Esophagus muscularis mucosa (tissue), 4 donors: ENCODE measurements around the gene PFKFB1. TPM values are rescaled to one million over a fixed set of nuclear protein-coding genes. Genes with fewer than 3 reads are reported as not detected.

Experiments used
- DNase-seq: peaks from one replicate; pipeline ENCODE4 v3.0.0-alpha.2; 2017; ENCODE audit errors: extremely low spot score
- H3K27ac ChIP-seq, 4 donors: fragments of 200-600 bp; sonication (generic); replicated peaks in 1 of 4; 1 replicate in 3 of 4; 2 replicates in 1 of 4; pipeline ENCODE4 v1.5.1; 2016 to 2019; ENCODE audit warnings: mild to moderate bottlenecking in 1 of 4
- H3K27me3 ChIP-seq, 4 donors: fragments of 200-600 bp; sonication (generic); one replicate each; pipeline versions ENCODE4 v1.5.1 to v1.6.0; 2016 to 2019
- H3K36me3 ChIP-seq, 4 donors: fragments of 200-600 bp; sonication (generic); one replicate each; pipeline ENCODE4 v1.5.1; 2016 to 2019
- H3K4me1 ChIP-seq, 4 donors: fragments of 200-600 bp; sonication (generic); one replicate each; pipeline ENCODE4 v1.5.1; 2016 to 2019
- H3K4me3 ChIP-seq, 4 donors: fragments of 200-600 bp; sonication (generic); 1 replicate in 2 of 4; 2 replicates in 2 of 4; pipeline ENCODE4 v1.5.1; 2016 to 2019; ENCODE audit warnings: mild to moderate bottlenecking in 4 of 4, moderate library complexity in 1 of 4
- H3K9me3 ChIP-seq, 4 donors: fragments of 200-600 bp; sonication (generic); 1 replicate in 3 of 4; 2 replicates in 1 of 4; pipeline ENCODE4 v1.5.1; 2016 to 2019
- EP300 ChIP-seq: sonication (generic); formaldehyde crosslinking; IDR thresholded peaks from one replicate; pipeline ENCODE4 v1.6.1; 2017; ENCODE audit warnings: antibody characterized with exemption
- POLR2A ChIP-seq: fragments of 450-650 bp; IDR thresholded peaks from one replicate; pipeline ENCODE4 v1.6.1; 2017; ENCODE audit warnings: antibody characterized with exemption, moderate library complexity, mild to moderate bottlenecking, low read depth
- POLR2AphosphoS5 ChIP-seq, 2 donors: sonication (generic); formaldehyde crosslinking; IDR thresholded peaks; one replicate each; pipeline ENCODE4 v1.6.1; 2017; ENCODE audit warnings: antibody characterized with exemption in 2 of 2
- WGBS: methylation state at CpG from one replicate; pipeline ENCODE4 v1.1.5; 2018; 5-methylcytosine and 5-hydroxymethylcytosine counted together
- intact Hi-C: fragments of 100-400 bp; cut with DNase I; formaldehyde crosslinking; loops from one replicate; pipeline ENCODE4 v1.15.1; 2023
- total RNA-seq, 4 donors: library from RNA; depleted of rRNA; stranded (reverse); fragments of >200 nt; gene quantifications; one replicate each; pipeline versions ENCODE4 v1.1.0 to v1.2.1, GENCODE V29; 2016
- TF ChIP-seq, protein P1 (sequence below), 3 experiments: fragments of 200-600 bp in 2 of 3; fragments of 450-650 bp in 1 of 3; sonication (generic) in 2 of 3; IDR thresholded peaks; one replicate each; pipeline ENCODE4 v1.5.1; 2017 to 2019; ENCODE audit warnings: antibody characterized with exemption in 3 of 3, mild to moderate bottlenecking in 2 of 3, moderate library complexity in 1 of 3

The PFKFB1 gene
- total RNA-seq, 4 donors from 2014 or later: 0.33 TPM; not detected in 3

DNA sequence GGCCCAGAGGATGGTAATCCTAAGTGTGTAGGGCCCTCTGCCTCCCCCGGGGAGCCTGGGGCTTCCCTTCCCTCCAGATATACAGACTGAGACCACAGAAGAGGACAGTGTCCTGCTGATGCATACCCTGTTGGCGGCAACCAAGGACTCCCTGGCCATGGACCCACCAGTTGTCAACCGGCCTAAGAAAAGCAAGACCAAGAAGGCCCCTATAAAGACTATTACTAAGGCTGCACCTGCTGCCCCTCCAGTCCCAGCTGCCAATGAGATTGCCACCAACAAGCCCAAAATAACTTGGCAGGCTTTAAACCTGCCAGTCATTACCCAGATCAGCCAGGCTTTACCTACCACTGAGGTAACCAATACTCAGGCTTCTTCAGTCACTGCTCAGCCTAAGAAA lies 71.4 kb downstream of the PFKFB1 start:
- no peak for DNase-seq
- TF ChIP-seq POLR2AphosphoS5 (IDR thresholded peaks at IDR 0.05): no peak
- TF ChIP-seq, protein P1, sequence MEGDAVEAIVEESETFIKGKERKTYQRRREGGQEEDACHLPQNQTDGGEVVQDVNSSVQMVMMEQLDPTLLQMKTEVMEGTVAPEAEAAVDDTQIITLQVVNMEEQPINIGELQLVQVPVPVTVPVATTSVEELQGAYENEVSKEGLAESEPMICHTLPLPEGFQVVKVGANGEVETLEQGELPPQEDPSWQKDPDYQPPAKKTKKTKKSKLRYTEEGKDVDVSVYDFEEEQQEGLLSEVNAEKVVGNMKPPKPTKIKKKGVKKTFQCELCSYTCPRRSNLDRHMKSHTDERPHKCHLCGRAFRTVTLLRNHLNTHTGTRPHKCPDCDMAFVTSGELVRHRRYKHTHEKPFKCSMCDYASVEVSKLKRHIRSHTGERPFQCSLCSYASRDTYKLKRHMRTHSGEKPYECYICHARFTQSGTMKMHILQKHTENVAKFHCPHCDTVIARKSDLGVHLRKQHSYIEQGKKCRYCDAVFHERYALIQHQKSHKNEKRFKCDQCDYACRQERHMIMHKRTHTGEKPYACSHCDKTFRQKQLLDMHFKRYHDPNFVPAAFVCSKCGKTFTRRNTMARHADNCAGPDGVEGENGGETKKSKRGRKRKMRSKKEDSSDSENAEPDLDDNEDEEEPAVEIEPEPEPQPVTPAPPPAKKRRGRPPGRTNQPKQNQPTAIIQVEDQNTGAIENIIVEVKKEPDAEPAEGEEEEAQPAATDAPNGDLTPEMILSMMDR (IDR thresholded peaks at IDR 0.05): no peak
- TF ChIP-seq EP300: no peak
- TF ChIP-seq POLR2A: no peak
- Histone ChIP-seq H3K36me3 (peaks cover 0 to 7% (median 2%) of the 10 kb centered on the region in 4 donors), H3K27ac (no peak overlapping the region), H3K27me3 (no peaks in the 10 kb centered on the region), H3K4me1 (peaks cover 0 to 6% (median 2%) of the 10 kb centered on the region in 4 donors), H3K9me3 (no peaks in the 10 kb centered on the region), H3K4me3 (no peak overlapping the region)
- WGBS: 82% methylated on average over 3 of the region's 3 CpGs
- intact Hi-C loops: no loop called here

DNA sequence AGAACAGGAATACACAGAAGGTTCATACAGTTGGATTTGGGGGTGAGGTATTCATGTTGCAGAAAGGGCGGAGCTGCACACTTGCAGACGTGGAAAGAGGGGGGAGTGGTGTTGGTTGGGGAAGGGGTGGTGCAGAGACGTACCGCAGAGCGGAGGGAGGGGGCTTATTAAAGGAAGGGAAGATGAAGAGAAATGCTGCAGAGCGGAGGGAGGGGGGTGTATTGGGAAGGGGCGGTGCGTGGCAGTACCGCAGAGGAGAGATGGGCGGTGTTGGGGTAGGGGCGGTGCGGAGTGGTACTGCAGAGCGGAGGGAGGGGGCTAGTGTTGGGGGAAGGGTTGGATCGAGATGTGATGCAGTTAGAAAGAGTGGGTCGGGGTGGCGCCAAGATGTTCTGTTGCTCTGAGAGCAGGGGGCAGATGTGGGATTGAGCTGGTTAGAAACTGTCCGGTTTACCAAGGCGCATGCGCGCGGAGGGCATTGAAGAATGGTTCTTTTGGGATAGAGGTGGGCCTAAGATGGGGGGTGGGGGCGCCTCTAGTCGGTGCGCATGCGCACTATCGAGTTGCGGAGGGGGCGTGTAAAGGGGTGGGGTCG lies 72.5 kb downstream of the PFKFB1 start:
- Histone ChIP-seq H3K9me3 (no peaks in the 10 kb centered on the region), H3K4me1 (peaks cover 0 to 6% (median 2%) of the 10 kb centered on the region in 4 donors), H3K36me3 (no peaks in the 10 kb centered on the region), H3K27ac (peak overlapping the region in 1 of 4 donors; percentile 47), H3K27me3 (no peaks in the 10 kb centered on the region), H3K4me3 (peak overlapping the region; percentile 52 to 62 (median 56))
- intact Hi-C loops: no loop called here
- DNase-seq: no peak
- 36% methylated on average over 29 of the region's 29 CpGs for WGBS
- TF ChIP-seq, protein P1 (IDR thresholded peaks at IDR 0.05): no peak
- TF ChIP-seq POLR2A: no peak
- no peak for TF ChIP-seq EP300
- TF ChIP-seq POLR2AphosphoS5 (IDR thresholded peaks at IDR 0.05): no peak

DNA sequence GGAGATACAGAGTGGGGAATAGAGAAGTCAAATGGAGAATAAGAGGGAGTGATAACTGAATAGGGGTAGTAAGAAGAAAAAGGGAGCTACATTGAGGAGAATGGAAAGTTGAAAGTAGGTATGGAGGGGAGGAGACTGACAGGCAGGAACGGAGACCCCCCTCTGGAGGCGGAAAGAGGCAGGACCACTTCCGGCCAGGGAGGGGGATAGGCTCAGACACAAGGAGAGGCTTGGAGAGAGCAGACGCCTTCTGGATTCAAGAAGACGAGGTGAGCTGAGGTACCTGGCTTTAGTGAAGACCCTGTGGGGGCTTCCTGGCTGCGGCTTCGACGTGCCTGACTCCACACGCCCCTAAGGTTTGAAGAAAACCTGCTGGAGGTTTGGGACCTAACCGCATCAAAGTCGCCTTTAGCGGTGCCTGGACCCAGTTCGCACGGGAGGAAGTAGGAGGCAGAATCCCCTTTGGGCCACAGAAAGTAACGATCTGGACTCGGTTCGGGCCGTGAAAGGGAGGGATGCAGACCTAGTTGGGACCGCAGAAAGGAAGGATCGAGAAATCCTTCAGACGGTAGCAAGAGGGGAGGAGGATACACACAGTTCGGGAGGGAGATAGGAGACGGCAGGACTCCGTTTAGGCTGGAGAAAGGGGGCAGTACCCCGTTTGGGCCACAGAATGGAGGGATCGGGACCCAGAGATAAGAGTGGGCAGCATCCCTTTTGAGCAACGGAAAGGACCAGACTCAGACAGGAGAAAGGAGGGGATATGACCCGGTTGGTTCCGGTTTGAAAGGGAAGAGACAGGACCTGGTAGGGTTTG lies 73.2 kb downstream of the PFKFB1 start, which contains the start of gene TRO:
TSS of gene TRO (plus strand) at position 215 of the 817 bp plus-strand sequence. CDS start 1,423 bp downstream, outside the sequence.
- DNase-seq: no peak
- peak within 1 kb of the TSS in 2 of 4 donors; percentile 36 to 47 for H3K27ac ChIP-seq
- no peaks in the 10 kb centered on the region for H3K9me3 ChIP-seq
- intact Hi-C loops: no loop called here
- H3K27me3 ChIP-seq: no peaks in the 10 kb centered on the region
- no peaks in the 10 kb centered on the region for H3K36me3 ChIP-seq
- no peak for TF ChIP-seq POLR2A
- TF ChIP-seq EP300: no peak
- TF ChIP-seq, protein P1 (IDR thresholded peaks at IDR 0.05): no peak
- no peak for TF ChIP-seq POLR2AphosphoS5 (IDR thresholded peaks at IDR 0.05)
- WGBS: 44% methylated on average over 29 of the region's 29 CpGs
- peaks cover 0 to 6% (median 2%) of the 10 kb centered on the region in 4 donors for H3K4me1 ChIP-seq
- H3K4me3 ChIP-seq: peak within 1 kb of the TSS; percentile 52 to 62 (median 56)

DNA sequence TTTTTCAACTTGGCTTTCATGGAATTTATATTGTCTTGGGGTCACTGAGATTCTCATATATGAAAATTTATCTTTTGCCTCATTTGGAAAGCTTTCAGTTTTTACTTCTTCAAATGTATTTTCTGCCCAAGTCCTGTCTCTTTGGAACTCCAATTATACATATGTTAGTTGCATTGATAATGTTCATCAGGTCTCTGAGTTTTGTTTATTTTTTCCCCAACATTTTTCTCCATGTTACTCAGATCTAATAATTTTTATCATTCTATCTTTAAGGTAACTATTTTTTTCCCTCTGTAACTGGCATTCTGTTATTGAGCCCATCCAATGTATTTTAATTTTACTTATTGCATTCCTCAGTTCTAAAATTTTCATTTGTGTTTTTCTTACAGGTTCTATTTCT lies 84.0 kb downstream of the PFKFB1 start:
- Histone ChIP-seq H3K27ac (no peak overlapping the region), H3K4me1 (no peaks in the 10 kb centered on the region), H3K9me3 (peaks cover 0 to 5% (median 2%) of the 10 kb centered on the region in 4 donors), H3K4me3 (no peak overlapping the region), H3K36me3 (no peaks in the 10 kb centered on the region), H3K27me3 (no peaks in the 10 kb centered on the region)
- TF ChIP-seq POLR2AphosphoS5 (IDR thresholded peaks at IDR 0.05) (no peak), EP300 (no peak), POLR2A (no peak)
- TF ChIP-seq, protein P1 (IDR thresholded peaks at IDR 0.05): no peak
- no peak for DNase-seq
- intact Hi-C loops: no loop called here
